NCI-H2196 treated with DMSO at 0.1 percent for 48 hours (cell line): ENCODE data around the gene PLXNA4.
"Not testable (repeated sequence)": the region's sequence is repeated elsewhere in the genome, so short reads cannot be mapped to it uniquely, and the experiment has no call there.

Experiments used
- DNase-seq: peaks from one replicate; lab custom pipeline; 2025; ENCODE audit not compliant: unreplicated experiment; lab: John Stamatoyannopoulos, UW

Gene PLXNA4

GRCh38 chr7:132398253-132398925 lies 177.9 kb downstream of the PLXNA4 start:
- DNase-seq = no peak

- DNase-seq = no peak
These were observed 179.2 kb downstream of the PLXNA4 start for GRCh38 chr7:132397070-132397469.

GRCh38 chr7:132395361-132395760 lies 180.9 kb downstream of the PLXNA4 start:
- no peak for DNase-seq

GRCh38 chr7:132394283-132395198 lies 181.7 kb downstream of the PLXNA4 start:
- DNase-seq = no peak

- DNase-seq = no peak
These were observed 182.4 kb downstream of the PLXNA4 start for GRCh38 chr7:132393789-132394261.

GRCh38 chr7:132392713-132393112 lies 183.6 kb downstream of the PLXNA4 start:
- peak; percentile 6 for DNase-seq

GRCh38 chr7:132390705-132391104 lies 185.6 kb downstream of the PLXNA4 start:
- no peak for DNase-seq

GRCh38 chr7:132390049-132390448 lies 186.2 kb downstream of the PLXNA4 start:
- not testable (repeated sequence) for DNase-seq

- DNase-seq = no peak
These were observed 187.6 kb downstream of the PLXNA4 start for GRCh38 chr7:132388688-132389087.

GRCh38 chr7:132387596-132387995 lies 188.7 kb downstream of the PLXNA4 start:
- DNase-seq = no peak

GRCh38 chr7:132386201-132386681 lies 190.0 kb downstream of the PLXNA4 start:
- DNase-seq = peak; percentile 73

GRCh38 chr7:132383962-132384361 lies 192.3 kb downstream of the PLXNA4 start:
- no peak for DNase-seq

- peak; percentile 29 for DNase-seq
These were observed 194.4 kb downstream of the PLXNA4 start for GRCh38 chr7:132381742-132382472.

- no peak for DNase-seq
These were observed 196.2 kb downstream of the PLXNA4 start for GRCh38 chr7:132380059-132380458.

GRCh38 chr7:132379292-132379691 lies 197.0 kb downstream of the PLXNA4 start:
- DNase-seq = no peak

GRCh38 chr7:132377703-132378584 lies 198.3 kb downstream of the PLXNA4 start:
- DNase-seq = no peak

GRCh38 chr7:132377015-132377414 lies 199.3 kb downstream of the PLXNA4 start:
- no peak for DNase-seq

- DNase-seq = no peak
These were observed 199.8 kb downstream of the PLXNA4 start for GRCh38 chr7:132376361-132377013.

- DNase-seq = no peak
These were observed 202.4 kb downstream of the PLXNA4 start for GRCh38 chr7:132373879-132374278.

GRCh38 chr7:132373041-132373440 lies 203.2 kb downstream of the PLXNA4 start:
- DNase-seq = no peak
